H1 (cell line): Measurements from ENCODE around the gene TNFRSF6B. TPM values are rescaled to one million over a fixed set of nuclear protein-coding genes. Genes with fewer than 3 reads are reported as not detected.

ENCODE experiments used
- CTCF ChIA-PET: fragments of 300-600 bp; sonication (Branson Sonifier 250); formaldehyde crosslinking; loops from one replicate; lab custom pipeline; 2021; ENCODE audit not compliant: partially characterized antibody; lab: Charles Lee
- POLR2A ChIA-PET: fragments of 300-600 bp; sonication (Branson Sonifier 250); formaldehyde crosslinking; loops from one replicate; lab custom pipeline; 2021; ENCODE audit warnings: inconsistent platforms; ENCODE audit not compliant: partially characterized antibody; lab: Charles Lee
- DNase-seq, 2 experiments: peaks; one replicate each; pipeline versions ENCODE4 v3.0.0 to v3.0.0-alpha.2; 2010 to 2022; ENCODE audit warnings: low spot score in 2 of 2, low read depth in 1 of 2, mixed read lengths in 1 of 2
- FAIRE-seq: peaks from 2 replicates; lab custom pipeline; 2011; peaks lifted over from hg19 to GRCh38; lab: Jason Lieb, UNC
- H2AFZ ChIP-seq: 2 replicates; pipeline ENCODE4 v1.8.1; 2012; ENCODE audit warnings: low read length, inconsistent platforms
- H2AK5ac ChIP-seq: 2 replicates; pipeline ENCODE4 v1.6.1; 2013; ENCODE audit warnings: low read depth, low read length
- H2BK120ac ChIP-seq: replicated peaks from 2 replicates; pipeline ENCODE3; 2013; ENCODE audit warnings: low read depth, low read length, inconsistent platforms
- H2BK12ac ChIP-seq: 2 replicates; pipeline ENCODE4 v1.6.1; 2013; ENCODE audit warnings: low read depth, low read length
- H2BK15ac ChIP-seq: 2 replicates; pipeline ENCODE4 v1.6.1; 2013; ENCODE audit warnings: low read length
- H2BK20ac ChIP-seq: 2 replicates; pipeline ENCODE4 v1.6.1; 2013; ENCODE audit warnings: low read length
- H2BK5ac ChIP-seq: 2 replicates; pipeline ENCODE4 v1.6.1; 2013; ENCODE audit warnings: low read depth, low read length
- H3K14ac ChIP-seq: 2 replicates; pipeline ENCODE4 v1.6.1; 2013; ENCODE audit warnings: inconsistent platforms; ENCODE audit not compliant: insufficient read length
- H3K18ac ChIP-seq: 2 replicates; pipeline ENCODE4 v1.6.1; 2013; ENCODE audit warnings: low read length; ENCODE audit errors: extremely low read depth
- H3K23ac ChIP-seq: 2 replicates; pipeline ENCODE4 v1.6.1; 2013; ENCODE audit warnings: inconsistent platforms; ENCODE audit not compliant: insufficient read length
- H3K23me2 ChIP-seq: 2 replicates; pipeline ENCODE4 v1.6.1; 2013; ENCODE audit warnings: low read depth, low read length
- H3K27ac ChIP-seq: 2 replicates; pipeline ENCODE4 v1.6.1; 2011; ENCODE audit warnings: low read depth, low read length, inconsistent platforms
- H3K27me3 ChIP-seq, 4 experiments: replicated peaks in 1 of 4; 1 replicate in 1 of 4; 2 replicates in 3 of 4; pipeline versions ENCODE4 v1.6.1 to v1.8.1; 2011 to 2013; ENCODE audit warnings: low read length in 3 of 4, mild to moderate bottlenecking in 3 of 4, inconsistent platforms in 2 of 4, mixed read lengths in 2 of 4, moderate library complexity in 1 of 4; ENCODE audit not compliant: control insufficient read depth in 3 of 4, insufficient read depth in 3 of 4; ENCODE audit errors: extremely low read depth in 1 of 4
- H3K36me3 ChIP-seq, 4 experiments: 2 replicates each; pipeline versions ENCODE4 v1.6.1 to v1.8.1; 2011 to 2013; ENCODE audit warnings: mild to moderate bottlenecking in 4 of 4, low read length in 3 of 4, moderate library complexity in 2 of 4, control low read depth in 1 of 4, inconsistent platforms in 1 of 4; ENCODE audit not compliant: insufficient read depth in 4 of 4, control insufficient read depth in 2 of 4
- H3K4ac ChIP-seq: replicated peaks from 2 replicates; pipeline ENCODE3; 2013; ENCODE audit warnings: low read length, low read depth, mixed read lengths, inconsistent platforms; ENCODE audit not compliant: insufficient read length
- H3K4me1 ChIP-seq, 4 experiments: replicated peaks in 1 of 4; 1 replicate in 1 of 4; 2 replicates in 3 of 4; pipeline versions ENCODE4 v1.6.1 to v1.8.1; 2011 to 2013; ENCODE audit warnings: low read length in 3 of 4, inconsistent platforms in 2 of 4, mixed read lengths in 1 of 4; ENCODE audit not compliant: insufficient read depth in 4 of 4, control insufficient read depth in 3 of 4
- H3K4me2 ChIP-seq, 2 experiments: 2 replicates each; pipeline versions ENCODE4 v1.6.1 to v1.8.1; 2011 to 2013; ENCODE audit warnings: low read depth in 2 of 2, low read length in 2 of 2, control low read depth in 1 of 2, inconsistent platforms in 1 of 2, mild to moderate bottlenecking in 1 of 2; ENCODE audit not compliant: insufficient read depth in 1 of 2
- H3K4me3 ChIP-seq, 4 experiments: fragments of 200-600, 300-600 bp in 1 of 4; sonication (generic), shearing (Covaris generic), sonication (Bioruptor Twin) in 1 of 4; 2 replicates each; pipeline versions ENCODE4 v1.5.1 to v1.8.1; 2011 to 2016; ENCODE audit warnings: low read length in 4 of 4, low read depth in 3 of 4, control low read depth in 2 of 4, inconsistent platforms in 2 of 4, mild to moderate bottlenecking in 2 of 4, mixed read lengths in 1 of 4, moderate library complexity in 1 of 4; ENCODE audit not compliant: insufficient read depth in 2 of 4; ENCODE audit errors: extremely low read depth in 1 of 4
- H3K56ac ChIP-seq: replicated peaks from 2 replicates; pipeline ENCODE3; 2013; ENCODE audit warnings: low read depth, mild to moderate bottlenecking, mixed read lengths, low read length, inconsistent platforms; ENCODE audit not compliant: insufficient read length
- H3K79me1 ChIP-seq: 2 replicates; pipeline ENCODE4 v1.6.1; 2013; ENCODE audit warnings: low read depth, low read length, control low read depth
- H3K79me2 ChIP-seq, 2 experiments: 2 replicates each; pipeline versions ENCODE4 v1.6.1 to v1.8.1; 2012 to 2013; ENCODE audit warnings: low read length in 2 of 2, mild to moderate bottlenecking in 2 of 2, inconsistent platforms in 1 of 2; ENCODE audit not compliant: insufficient read depth in 2 of 2, control insufficient read depth in 1 of 2
- H3K9ac ChIP-seq, 4 experiments: replicated peaks in 1 of 4; 1 replicate in 1 of 4; 2 replicates in 3 of 4; pipeline versions ENCODE4 v1.6.1 to v1.8.1; 2011 to 2013; ENCODE audit warnings: low read depth in 3 of 4, low read length in 3 of 4, control low read depth in 2 of 4, mild to moderate bottlenecking in 2 of 4, moderate library complexity in 2 of 4, inconsistent platforms in 1 of 4; ENCODE audit errors: extremely low read depth in 1 of 4
- H3K9me3 ChIP-seq, 2 experiments: 2 replicates each; pipeline versions ENCODE4 v1.6.1 to v1.8.1; 2012 to 2013; ENCODE audit warnings: mild to moderate bottlenecking in 2 of 2, moderate library complexity in 2 of 2, control low read depth in 1 of 2, inconsistent platforms in 1 of 2, low read depth in 1 of 2, low read length in 1 of 2, mixed read lengths in 1 of 2; ENCODE audit not compliant: insufficient read depth in 2 of 2
- H4K20me1 ChIP-seq, 2 experiments: replicated peaks in 1 of 2; 2 replicates each; pipeline versions ENCODE3 to v1.8.1; 2011 to 2013; ENCODE audit warnings: inconsistent platforms in 2 of 2, low read length in 2 of 2, mild to moderate bottlenecking in 1 of 2; ENCODE audit not compliant: insufficient read depth in 2 of 2, control insufficient read depth in 1 of 2
- H4K5ac ChIP-seq: 2 replicates; pipeline ENCODE4 v1.6.1; 2013; ENCODE audit warnings: low read length, low read depth, mixed read lengths, inconsistent platforms; ENCODE audit not compliant: insufficient read length
- H4K8ac ChIP-seq: 2 replicates; pipeline ENCODE4 v1.8.0; 2013; ENCODE audit warnings: mild to moderate bottlenecking, moderate library complexity, low read length, inconsistent platforms; ENCODE audit not compliant: insufficient read depth; ENCODE audit errors: extremely low read depth
- H4K91ac ChIP-seq: replicated peaks from 2 replicates; pipeline ENCODE3; 2013; ENCODE audit warnings: low read length, mixed read lengths, inconsistent platforms; ENCODE audit not compliant: insufficient read length
- ASH2L ChIP-seq: fragments of 200-600, 300-600 bp; sonication (generic); IDR thresholded peaks from one replicate; pipeline ENCODE4 v1.7.1; 2017; ENCODE audit warnings: low read length
- ATF2 ChIP-seq: IDR thresholded peaks from 2 replicates; pipeline ENCODE4 v1.6.1; 2012; ENCODE audit warnings: low read length, inconsistent platforms
- BACH1 ChIP-seq: IDR thresholded peaks from 2 replicates; pipeline ENCODE4 v1.6.1; 2012; ENCODE audit warnings: low read length, improper control_type of control experiment
- BCL11A ChIP-seq, 2 experiments: IDR thresholded peaks; one replicate each; pipeline ENCODE4 v1.6.1; 2011; ENCODE audit warnings: low read depth in 2 of 2, low read length in 2 of 2, mild to moderate bottlenecking in 2 of 2
- CTCF ChIP-seq, 3 experiments: IDR thresholded peaks; 1 replicate in 2 of 3; 2 replicates in 1 of 3; pipeline versions ENCODE4 v1.5.1 to v1.6.1; 2011; ENCODE audit warnings: low read length in 3 of 3, mild to moderate bottlenecking in 3 of 3, inconsistent platforms in 2 of 3, low read depth in 1 of 3, moderate library complexity in 1 of 3; ENCODE audit not compliant: insufficient read depth in 1 of 3; ENCODE audit errors: control extremely low read depth in 1 of 3
- MAX ChIP-seq: IDR thresholded peaks from 2 replicates; pipeline ENCODE4 v1.6.1; 2012; ENCODE audit warnings: inconsistent platforms
- POU5F1 ChIP-seq: IDR thresholded peaks from 2 replicates; pipeline ENCODE4 v1.6.1; 2011; ENCODE audit warnings: low read depth, mild to moderate bottlenecking, low read length, moderate library complexity
- RBBP5 ChIP-seq: IDR thresholded peaks from 2 replicates; pipeline ENCODE4 v1.7.1; 2012; ENCODE audit warnings: low read depth, mild to moderate bottlenecking, inconsistent platforms, low read length, moderate library complexity, borderline replicate concordance
- SIX5 ChIP-seq: IDR thresholded peaks from 2 replicates; pipeline ENCODE4 v1.6.1; 2011; ENCODE audit warnings: mild to moderate bottlenecking, low read depth, low read length
- SP2 ChIP-seq: IDR thresholded peaks from 2 replicates; pipeline ENCODE4 v1.6.1; 2012; ENCODE audit warnings: mild to moderate bottlenecking, low read length, inconsistent platforms
- WGBS, 2 experiments: shearing (Covaris generic) in 1 of 2; methylation state at CpG; one replicate each; pipeline versions ENCODE4 v1.1.6 to v1.1.7; 2013 to 2015; ENCODE audit warnings: low lambda C conversion rate in 2 of 2, mixed read lengths in 2 of 2, inconsistent platforms in 1 of 2, low coverage in 1 of 2, missing lambda C conversion rate in 1 of 2; ENCODE audit not compliant: insufficient replicate concordance in 2 of 2, insufficient coverage in 1 of 2, insufficient read length in 1 of 2; ENCODE audit errors: extremely low coverage in 1 of 2, missing lambda C conversion rate in 1 of 2; 5-methylcytosine and 5-hydroxymethylcytosine counted together
- polyA plus RNA-seq, 7 experiments: library from polyadenylated mRNA; depleted of rRNA in 3 of 7; stranded (reverse) in 5 of 7; unstranded in 2 of 7; fragments of >200 nt in 5 of 7; fragments of 200-250 nt in 2 of 7; gene quantifications; 1 replicate in 5 of 7; 2 replicates in 1 of 7; 4 replicates in 1 of 7; pipeline versions ENCODE4 v1.2.1 to v1.2.3, GENCODE V29; 2011 to 2013; ENCODE audit warnings: missing spikeins in 2 of 7, mixed read lengths in 2 of 7
- total RNA-seq: library from RNA; stranded (reverse); fragmentation: NEBNext Ultra II Directional; extraction: Animal tissue kit (Norgen Biotek cat#: 25700); gene quantifications from 2 replicates; pipeline ENCODE4 v1.2.1, GENCODE V29; 2021

The TNFRSF6B gene
- total and polyA plus RNA-seq, 2 of the 8 experiments (the other 6 are each of a cell fraction or from before 2014, with no cell fraction given): 3.1 TPM; not detected in 1

- Histone ChIP-seq H3K4me2 (no peak overlapping the region), H3K36me3 (peaks cover 0 to 23% (median 11%) of the 10 kb centered on the region in 4 experiments; a peak in 6 of 8 replicates), H2BK120ac (no peak overlapping the region), H2BK12ac (no peak overlapping the region), H3K79me2 (peaks cover 0 to 9% of the 10 kb centered on the region in 2 experiments; a peak in 1 of 4 replicates), H4K5ac (no peak overlapping the region), H3K23ac (no peak overlapping the region), H4K91ac (no peak overlapping the region), H3K4ac (no peak overlapping the region), H2BK20ac (no peak overlapping the region), H3K14ac (no peak overlapping the region), H2BK15ac (no peak overlapping the region), H2AFZ (no peak overlapping the region), H3K27me3 (no peaks in the 10 kb centered on the region), H3K18ac (no peak overlapping the region), H2BK5ac (no peak overlapping the region), H3K4me1 (peaks cover 0 to 5% (median 4%) of the 10 kb centered on the region in 4 experiments; a peak in 5 of 7 replicates), H3K9ac (no peak overlapping the region), H3K23me2 (peaks cover 7% of the 10 kb centered on the region), H4K8ac (no peak overlapping the region), H3K27ac (no peak overlapping the region), H3K9me3 (no peaks in the 10 kb centered on the region), H4K20me1 (peaks cover 5 to 10% of the 10 kb centered on the region in 2 experiments), H3K56ac (no peak overlapping the region), H2AK5ac (no peak overlapping the region), H3K4me3 (no peak overlapping the region), H3K79me1 (no peaks in the 10 kb centered on the region; the same call in 1 of the 2 replicates)
- FAIRE-seq: no peak
- ChIA-PET POLR2A (interaction anchor here (1.1 kb wide), 1 partner anchor 33 kb away, joined by 3 read pairs; the partner anchor contains the start of gene TNFRSF6B), CTCF (interaction anchor here (0.8 to 1.3 kb wide), 4 partner anchors 15 to 50 kb away, joined by 3 to 5 read pairs (median 4); no protein-coding TSS in a partner anchor)
- 89% methylated on average over 7 of the region's 9 CpGs; no CpG with 5 or more reads in 1 of the 2 experiments for WGBS, 2 experiments
- DNase-seq: no peak
- no peak for TF ChIP-seq SP2
- no peak for TF ChIP-seq POU5F1
- TF ChIP-seq ATF2: no peak
- no peak for TF ChIP-seq RBBP5
- no peak for TF ChIP-seq MAX
- no peak for TF ChIP-seq ASH2L
- TF ChIP-seq BACH1: no peak
- no peak for TF ChIP-seq CTCF (IDR thresholded peaks at IDR 0.05; ENCODE audit: control extremely low read depth in 1 of 3, insufficient read depth in 1 of 3, low read depth in 1 of 3, low read length in 3 of 3)
- no peak for TF ChIP-seq BCL11A (IDR thresholded peaks at IDR 0.05; ENCODE audit: low read depth in 2 of 2, low read length in 2 of 2)
- no peak for TF ChIP-seq SIX5
Observed at GRCh38 chr20:63662813-63663189, 33.7 kb upstream of the TNFRSF6B start.
